GM12878 (cell line): ENCODE measurements around the gene COL9A2. TPM values are rescaled to one million over a fixed set of nuclear protein-coding genes. Genes with fewer than 3 reads are reported as not detected.

Source experiments
- ATAC-seq: fragments of 200-7000 bp; cut with Tn5 transposase; 3 replicates; pipeline ENCODE4 v1.9.1; 2020; ENCODE audit warnings: mild to moderate bottlenecking, moderate library complexity
- BruUV-seq: library from RNA; stranded (reverse); fragments of 400-500 nt; replicated peaks from 2 replicates; lab custom pipeline; 2021; lab: Mats Ljungman, UMichigan
- CTCF ChIA-PET: fragments of 300-600 bp; sonication (Branson Sonifier 250); formaldehyde crosslinking; extraction: SDS; loops from one replicate; lab custom pipeline; 2021; ENCODE audit warnings: inconsistent platforms; lab: Yijun Ruan, JAX
- POLR2A ChIA-PET: fragments of 350-600 bp; formaldehyde crosslinking; extraction: SDS; loops from one replicate; lab custom pipeline; 2021; ENCODE audit warnings: inconsistent platforms; lab: Charles Lee
- RAD21 ChIA-PET: fragments of 300-600 bp; sonication (Branson Sonifier 250); formaldehyde crosslinking; loops from one replicate; lab custom pipeline; 2023; ENCODE audit warnings: antibody characterized with exemption; ENCODE audit not compliant: unreplicated experiment; lab: Charles Lee
- SMC1A ChIA-PET: fragments of 300-600 bp; sonication (Branson Sonifier 250); formaldehyde crosslinking; loops from one replicate; lab custom pipeline; 2023; ENCODE audit not compliant: unreplicated experiment, uncharacterized antibody; lab: Charles Lee
- DNase-seq: peaks from one replicate; pipeline ENCODE4 v3.0.0-alpha.2; 2011; ENCODE audit warnings: low read depth, low spot score
- FAIRE-seq: peaks from 3 replicates; lab custom pipeline; 2011; peaks lifted over from hg19 to GRCh38; lab: Jason Lieb, UNC
- H2AFZ ChIP-seq: 2 replicates; pipeline ENCODE4 v1.6.0; 2011; ENCODE audit warnings: low read depth, low read length, control low read depth; ENCODE audit not compliant: control insufficient read depth
- H3K27ac ChIP-seq: 2 replicates; pipeline ENCODE4 v1.5.1; 2011; ENCODE audit warnings: control low read depth; ENCODE audit not compliant: control insufficient read depth, insufficient read depth
- H3K27me3 ChIP-seq, 2 experiments: replicated peaks in 1 of 2; 2 replicates each; pipeline versions ENCODE4 v1.6.0 to v1.6.1; 2011; ENCODE audit warnings: low read length in 1 of 2; ENCODE audit not compliant: control insufficient read depth in 2 of 2, insufficient read depth in 2 of 2
- H3K36me3 ChIP-seq, 2 experiments: 2 replicates each; pipeline ENCODE4 v1.5.1; 2011; ENCODE audit warnings: low read length in 1 of 2; ENCODE audit not compliant: control insufficient read depth in 2 of 2, insufficient read depth in 2 of 2
- H3K4me1 ChIP-seq: 2 replicates; pipeline ENCODE4 v1.6.1; 2011; ENCODE audit warnings: mild to moderate bottlenecking, low read length, moderate library complexity, mixed read lengths; ENCODE audit not compliant: control insufficient read depth, insufficient read depth
- H3K4me2 ChIP-seq: 2 replicates; pipeline ENCODE4 v1.6.0; 2011; ENCODE audit warnings: control low read depth; ENCODE audit not compliant: control insufficient read depth, insufficient read depth
- H3K4me3 ChIP-seq: fragments of 200-600 bp; sonication (generic); 2 replicates; pipeline ENCODE4 v1.5.1; 2016
- H3K79me2 ChIP-seq: 2 replicates; pipeline ENCODE4 v1.6.0; 2011; ENCODE audit warnings: low read length; ENCODE audit not compliant: control insufficient read depth, insufficient read depth
- H3K9ac ChIP-seq: 2 replicates; pipeline ENCODE4 v1.8.0; 2011; ENCODE audit warnings: low read length, control low read depth, mixed read lengths; ENCODE audit not compliant: control insufficient read depth, insufficient read depth
- H3K9me3 ChIP-seq: replicated peaks from 3 replicates; pipeline ENCODE4 v1.5.1; 2011; ENCODE audit warnings: mild to moderate bottlenecking, low read length; ENCODE audit not compliant: control insufficient read depth, insufficient read depth
- H4K20me1 ChIP-seq: 2 replicates; pipeline ENCODE4 v1.6.0; 2011; ENCODE audit not compliant: control insufficient read depth, insufficient read depth
- BACH1 ChIP-seq: fragments of 450-650 bp; IDR thresholded peaks from 2 replicates; pipeline ENCODE4 v1.6.1; 2017; ENCODE audit warnings: mild to moderate bottlenecking, borderline replicate concordance
- EED ChIP-seq: sonication (generic); IDR thresholded peaks from 2 replicates; pipeline ENCODE4 v1.6.1; 2016; ENCODE audit warnings: antibody characterized with exemption, low read depth
- GATAD2B ChIP-seq: fragments of 450-650 bp; conservative IDR thresholded peaks from 2 replicates; pipeline ENCODE4 v1.6.1; 2017; ENCODE audit warnings: low read depth, mild to moderate bottlenecking, moderate library complexity
- POLR2AphosphoS5 ChIP-seq: IDR thresholded peaks from 2 replicates; pipeline ENCODE4 v1.6.1; 2011; ENCODE audit warnings: mild to moderate bottlenecking, low read length, inconsistent platforms
- RAD21 ChIP-seq: IDR thresholded peaks from 2 replicates; pipeline ENCODE4 v1.6.1; 2011; ENCODE audit warnings: mild to moderate bottlenecking, low read depth, low read length, moderate library complexity; ENCODE audit not compliant: insufficient read depth
- SMAD5 ChIP-seq: IDR thresholded peaks from 2 replicates; pipeline ENCODE4 v1.6.1; 2016; ENCODE audit warnings: antibody characterized with exemption, low read depth
- ZNF24 ChIP-seq: fragments of 450-650 bp; IDR thresholded peaks from 2 replicates; pipeline ENCODE4 v1.6.1; 2017; ENCODE audit warnings: antibody characterized with exemption, mild to moderate bottlenecking
- ZNF622 ChIP-seq: fragments of 450-650 bp; IDR thresholded peaks from 2 replicates; pipeline ENCODE4 v1.6.1; 2017; ENCODE audit warnings: mild to moderate bottlenecking, inconsistent platforms
- ZZZ3 ChIP-seq: IDR thresholded peaks from 2 replicates; pipeline ENCODE4 v1.6.1; 2011; ENCODE audit warnings: low read depth; ENCODE audit not compliant: control insufficient read depth, insufficient read length
- WGBS: methylation state at CpG from one replicate; pipeline ENCODE4 v1.1.6; 2016; ENCODE audit warnings: low lambda C conversion rate; ENCODE audit not compliant: insufficient replicate concordance, insufficient coverage; ENCODE audit errors: missing lambda C conversion rate; 5-methylcytosine and 5-hydroxymethylcytosine counted together
- in situ Hi-C: fragments of 300-500 bp; cut with MboI; formaldehyde crosslinking; loops from 9 replicates; pipeline ENCODE4 v1.14.3; 2018; ENCODE audit warnings: mixed read lengths
- intact Hi-C: fragments of 100-400 bp; cut with micrococcal nuclease; formaldehyde crosslinking; loops from one replicate; pipeline ENCODE4 v1.14.2; 2022; ENCODE audit not compliant: unreplicated experiment
- polyA plus RNA-seq, 11 experiments: library from polyadenylated mRNA; depleted of rRNA in 4 of 11; unstranded in 6 of 11; stranded (reverse) in 5 of 11; fragments of >200 nt; fragmentation: Nextera tagmentation in 4 of 11; fragmentation: Illumina TruSeq in 1 of 11; extraction: Ambion mirVana in 4 of 11; extraction: Trizol in 1 of 11; gene quantifications; 1 replicate in 1 of 11; 2 replicates in 10 of 11; pipeline versions ENCODE4 v1.2.1 to v1.2.3, GENCODE V29; 2011 to 2016; ENCODE audit warnings: inconsistent platforms in 2 of 11, missing spikeins in 2 of 11, low read depth in 1 of 11
- total RNA-seq, 4 experiments: library from RNA; depleted of rRNA in 3 of 4; stranded (reverse); fragments of >200 nt in 3 of 4; fragmentation: Illumina TruSeq in 1 of 4; extraction: Trizol in 1 of 4; gene quantifications; 2 replicates each; pipeline versions ENCODE4 v1.2.1 to v1.2.3, GENCODE V29; 2013 to 2021
- TF ChIP-seq, protein P1 (sequence below): IDR thresholded peaks from 2 replicates; pipeline ENCODE4 v1.6.1; 2011; ENCODE audit warnings: low read depth, low read length, improper control_type of control experiment, borderline replicate concordance
- TF ChIP-seq, protein P2 (sequence below): IDR thresholded peaks from 2 replicates; pipeline ENCODE4 v1.6.1; 2011; ENCODE audit warnings: low read depth, mild to moderate bottlenecking, low read length, moderate library complexity, borderline replicate concordance; ENCODE audit errors: extremely low read depth

Gene COL9A2
- total and polyA plus RNA-seq, 10 of the 15 experiments (the other 5 are each of a cell fraction or from before 2014, with no cell fraction given) = 3.1 to 63.3 (median 22.4) TPM

DNA sequence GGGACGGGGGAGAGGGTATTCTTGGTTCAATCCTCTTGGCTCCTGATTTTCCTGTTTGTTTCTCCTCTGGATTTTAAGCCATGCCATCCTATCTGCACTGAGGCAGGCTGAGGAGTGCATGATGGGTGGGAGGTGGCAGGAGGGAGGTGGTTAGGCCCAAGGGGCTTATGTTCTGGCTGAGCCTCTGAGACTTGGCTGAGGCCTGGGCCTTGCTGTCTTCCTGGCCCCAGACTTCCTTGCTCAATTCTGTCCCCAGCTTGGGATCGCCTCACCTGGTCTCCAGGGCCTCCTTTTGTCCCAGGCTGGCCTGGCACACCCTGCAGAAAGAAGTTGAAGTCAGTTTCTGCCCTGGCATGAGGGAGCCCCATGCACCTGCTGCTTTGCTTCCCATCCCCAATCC, 11.2 kb downstream of the COL9A2 start:
- no peak overlapping the region for H3K9ac ChIP-seq

More for the DNA sequence above, 11.2 kb downstream of the COL9A2 start:
- intact Hi-C loops = no loop called here
- ChIA-PET CTCF (interaction anchor here (1.3 to 1.6 kb wide), 3 partner anchors 33 to 154 kb away, joined by 4 to 5 read pairs (median 5); no protein-coding TSS in a partner anchor), POLR2A (no interaction called here)
- in situ Hi-C loops = no loop called here
- H3K79me2 ChIP-seq = no peaks in the 10 kb centered on the region
- FAIRE-seq (no peak), DNase-seq (no peak)
- H3K27ac ChIP-seq = no peak overlapping the region
- no peaks in the 10 kb centered on the region for H3K4me1 ChIP-seq
- H3K36me3 ChIP-seq = peaks cover 0 to 2% of the 10 kb centered on the region in 2 experiments; a peak in 3 of 4 replicates
- H2AFZ ChIP-seq = no peak overlapping the region
- BruUV-seq = no TSS peak
- TF ChIP-seq, protein P1, sequence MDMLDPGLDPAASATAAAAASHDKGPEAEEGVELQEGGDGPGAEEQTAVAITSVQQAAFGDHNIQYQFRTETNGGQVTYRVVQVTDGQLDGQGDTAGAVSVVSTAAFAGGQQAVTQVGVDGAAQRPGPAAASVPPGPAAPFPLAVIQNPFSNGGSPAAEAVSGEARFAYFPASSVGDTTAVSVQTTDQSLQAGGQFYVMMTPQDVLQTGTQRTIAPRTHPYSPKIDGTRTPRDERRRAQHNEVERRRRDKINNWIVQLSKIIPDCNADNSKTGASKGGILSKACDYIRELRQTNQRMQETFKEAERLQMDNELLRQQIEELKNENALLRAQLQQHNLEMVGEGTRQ = no peak
- TF ChIP-seq, protein P2, sequence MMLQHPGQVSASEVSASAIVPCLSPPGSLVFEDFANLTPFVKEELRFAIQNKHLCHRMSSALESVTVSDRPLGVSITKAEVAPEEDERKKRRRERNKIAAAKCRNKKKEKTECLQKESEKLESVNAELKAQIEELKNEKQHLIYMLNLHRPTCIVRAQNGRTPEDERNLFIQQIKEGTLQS = no peak
- TF ChIP-seq SMAD5 (no peak), ZZZ3 (no peak), EED (no peak), POLR2AphosphoS5 (no peak), BACH1 (no peak), ZNF24 (no peak), ZNF622 (no peak), RAD21 (no peak), GATAD2B (no peak)
- TF ChIP-seq, all 136 proteins: peak for 0
- Histone ChIP-seq H3K4me2 (no peak overlapping the region), H4K20me1 (no peaks in the 10 kb centered on the region), H3K9me3 (no peaks in the 10 kb centered on the region), H3K4me3 (no peak overlapping the region), H3K27me3 (no peaks in the 10 kb centered on the region)
- SMC1A ChIA-PET = no interaction called here
- RAD21 ChIA-PET = no interaction called here
- ATAC-seq = no peak
- WGBS = 96% methylated on average over 2 of the region's 2 CpGs
